ENCODE measurements around the gene PGAP2.
A peak's percentile ranks its signal among the peaks of the same experiment; 100 is the strongest.

PGAP2 gene

DNA sequence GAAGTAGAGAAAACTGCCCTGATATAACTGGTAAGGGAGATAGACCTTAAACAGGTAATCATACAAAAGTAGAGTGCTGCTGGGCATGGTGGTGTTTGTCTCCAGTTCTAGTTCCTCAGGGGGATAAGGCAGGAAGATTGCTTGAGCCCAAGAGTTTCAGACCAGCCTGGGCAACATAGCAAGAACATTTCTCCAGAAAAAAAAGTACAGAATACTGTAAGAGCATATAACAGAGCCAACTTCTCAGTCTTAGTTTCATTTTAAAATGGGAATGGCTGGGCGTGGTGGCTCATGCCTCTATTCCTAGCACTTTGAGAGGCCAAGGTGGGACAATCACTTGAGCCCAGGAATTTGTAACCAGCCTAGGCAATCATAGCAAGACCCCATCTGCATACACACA lies 36.9 kb downstream of the PGAP2 start (continued):
- TF ChIP-seq, protein P1, sequence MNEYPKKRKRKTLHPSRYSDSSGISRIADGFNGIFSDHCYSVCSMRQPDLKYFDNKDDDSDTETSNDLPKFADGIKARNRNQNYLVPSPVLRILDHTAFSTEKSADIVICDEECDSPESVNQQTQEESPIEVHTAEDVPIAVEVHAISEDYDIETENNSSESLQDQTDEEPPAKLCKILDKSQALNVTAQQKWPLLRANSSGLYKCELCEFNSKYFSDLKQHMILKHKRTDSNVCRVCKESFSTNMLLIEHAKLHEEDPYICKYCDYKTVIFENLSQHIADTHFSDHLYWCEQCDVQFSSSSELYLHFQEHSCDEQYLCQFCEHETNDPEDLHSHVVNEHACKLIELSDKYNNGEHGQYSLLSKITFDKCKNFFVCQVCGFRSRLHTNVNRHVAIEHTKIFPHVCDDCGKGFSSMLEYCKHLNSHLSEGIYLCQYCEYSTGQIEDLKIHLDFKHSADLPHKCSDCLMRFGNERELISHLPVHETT (tag by site-specific recombination; IDR thresholded peaks at IDR 0.05), result no peak
- TF ChIP-seq ZNF664 (tag by site-specific recombination; IDR thresholded peaks at IDR 0.05), result no peak
- TF ChIP-seq KLF9 (tag by site-specific recombination; IDR thresholded peaks at IDR 0.05; ENCODE audit: low read depth), result no peak
- TF ChIP-seq ZNF596 (tag by site-specific recombination; IDR thresholded peaks at IDR 0.05), result no peak
- no peak for TF ChIP-seq ZBTB49 (tag by site-specific recombination; IDR thresholded peaks at IDR 0.05; ENCODE audit: low read depth)
- TF ChIP-seq, protein P2, sequence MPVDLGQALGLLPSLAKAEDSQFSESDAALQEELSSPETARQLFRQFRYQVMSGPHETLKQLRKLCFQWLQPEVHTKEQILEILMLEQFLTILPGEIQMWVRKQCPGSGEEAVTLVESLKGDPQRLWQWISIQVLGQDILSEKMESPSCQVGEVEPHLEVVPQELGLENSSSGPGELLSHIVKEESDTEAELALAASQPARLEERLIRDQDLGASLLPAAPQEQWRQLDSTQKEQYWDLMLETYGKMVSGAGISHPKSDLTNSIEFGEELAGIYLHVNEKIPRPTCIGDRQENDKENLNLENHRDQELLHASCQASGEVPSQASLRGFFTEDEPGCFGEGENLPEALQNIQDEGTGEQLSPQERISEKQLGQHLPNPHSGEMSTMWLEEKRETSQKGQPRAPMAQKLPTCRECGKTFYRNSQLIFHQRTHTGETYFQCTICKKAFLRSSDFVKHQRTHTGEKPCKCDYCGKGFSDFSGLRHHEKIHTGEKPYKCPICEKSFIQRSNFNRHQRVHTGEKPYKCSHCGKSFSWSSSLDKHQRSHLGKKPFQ (tag by site-specific recombination; IDR thresholded peaks at IDR 0.05), result no peak

- no peak overlapping the region for H3K4me3 ChIP-seq (ENCODE audit: low read depth, low read length)
- H3K27ac ChIP-seq (ENCODE audit: extremely low read depth, low read depth, low read length), result no peak overlapping the region
- POLR2A ChIA-PET, result no interaction called here
- H3K9me3 ChIP-seq (ENCODE audit: control insufficient read depth, insufficient read depth, low read depth, low read length), result no peaks in the 10 kb centered on the region
- H3K36me3 ChIP-seq (ENCODE audit: control insufficient read depth in 2 of 2, insufficient read depth in 1 of 2, low read length in 2 of 2), result no peaks in the 10 kb centered on the region
- CTCF ChIA-PET, result interaction anchor here (0.6 to 19.6 kb wide), 3 partner anchors 9 to 224 kb away, joined by 3 to 589 read pairs (median 14); partner anchors contain the start of gene STIM1
- H3K4me1 ChIP-seq (ENCODE audit: control insufficient read depth, insufficient read depth, low read length), result no peaks in the 10 kb centered on the region
- TF ChIP-seq SP7 (tag by site-specific recombination; IDR thresholded peaks at IDR 0.05), result no peak
- TF ChIP-seq OSR2 (tag by site-specific recombination; IDR thresholded peaks at IDR 0.05), result no peak
- no peak for TF ChIP-seq ZNF362 (tag by site-specific recombination; IDR thresholded peaks at IDR 0.05)
- TF ChIP-seq ZBTB49 (tag by site-specific recombination; IDR thresholded peaks at IDR 0.05; ENCODE audit: low read depth), result no peak
- peak; percentile 39; the same call in 1 of the 2 replicates for TF ChIP-seq ZBTB48 (tag by site-specific recombination; IDR thresholded peaks at IDR 0.05)
- TF ChIP-seq ZNF239 (tag by site-specific recombination; IDR thresholded peaks at IDR 0.05), result no peak
- no peak for TF ChIP-seq AEBP2 (tag by site-specific recombination; IDR thresholded peaks at IDR 0.05; ENCODE audit: borderline replicate concordance)
- no peak for TF ChIP-seq ZNF223 (tag by site-specific recombination; IDR thresholded peaks at IDR 0.05)
- TF ChIP-seq ZNF785 (tag by site-specific recombination; IDR thresholded peaks at IDR 0.05), result no peak
- TF ChIP-seq, protein P3, sequence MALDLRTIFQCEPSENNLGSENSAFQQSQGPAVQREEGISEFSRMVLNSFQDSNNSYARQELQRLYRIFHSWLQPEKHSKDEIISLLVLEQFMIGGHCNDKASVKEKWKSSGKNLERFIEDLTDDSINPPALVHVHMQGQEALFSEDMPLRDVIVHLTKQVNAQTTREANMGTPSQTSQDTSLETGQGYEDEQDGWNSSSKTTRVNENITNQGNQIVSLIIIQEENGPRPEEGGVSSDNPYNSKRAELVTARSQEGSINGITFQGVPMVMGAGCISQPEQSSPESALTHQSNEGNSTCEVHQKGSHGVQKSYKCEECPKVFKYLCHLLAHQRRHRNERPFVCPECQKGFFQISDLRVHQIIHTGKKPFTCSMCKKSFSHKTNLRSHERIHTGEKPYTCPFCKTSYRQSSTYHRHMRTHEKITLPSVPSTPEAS (tag by site-specific recombination; IDR thresholded peaks at IDR 0.05), result no peak
- TF ChIP-seq ZNF155 (tag by site-specific recombination; IDR thresholded peaks at IDR 0.05), result no peak
- no peak for TF ChIP-seq ZNF670 (tag by site-specific recombination; IDR thresholded peaks at IDR 0.05; ENCODE audit: low read depth)
- no peak for TF ChIP-seq ZNF202 (tag by site-specific recombination; IDR thresholded peaks at IDR 0.05; ENCODE audit: borderline replicate concordance)
- no peak for TF ChIP-seq ZNF266 (tag by site-specific recombination; IDR thresholded peaks at IDR 0.05; ENCODE audit: low read depth)
- TF ChIP-seq, protein P4, sequence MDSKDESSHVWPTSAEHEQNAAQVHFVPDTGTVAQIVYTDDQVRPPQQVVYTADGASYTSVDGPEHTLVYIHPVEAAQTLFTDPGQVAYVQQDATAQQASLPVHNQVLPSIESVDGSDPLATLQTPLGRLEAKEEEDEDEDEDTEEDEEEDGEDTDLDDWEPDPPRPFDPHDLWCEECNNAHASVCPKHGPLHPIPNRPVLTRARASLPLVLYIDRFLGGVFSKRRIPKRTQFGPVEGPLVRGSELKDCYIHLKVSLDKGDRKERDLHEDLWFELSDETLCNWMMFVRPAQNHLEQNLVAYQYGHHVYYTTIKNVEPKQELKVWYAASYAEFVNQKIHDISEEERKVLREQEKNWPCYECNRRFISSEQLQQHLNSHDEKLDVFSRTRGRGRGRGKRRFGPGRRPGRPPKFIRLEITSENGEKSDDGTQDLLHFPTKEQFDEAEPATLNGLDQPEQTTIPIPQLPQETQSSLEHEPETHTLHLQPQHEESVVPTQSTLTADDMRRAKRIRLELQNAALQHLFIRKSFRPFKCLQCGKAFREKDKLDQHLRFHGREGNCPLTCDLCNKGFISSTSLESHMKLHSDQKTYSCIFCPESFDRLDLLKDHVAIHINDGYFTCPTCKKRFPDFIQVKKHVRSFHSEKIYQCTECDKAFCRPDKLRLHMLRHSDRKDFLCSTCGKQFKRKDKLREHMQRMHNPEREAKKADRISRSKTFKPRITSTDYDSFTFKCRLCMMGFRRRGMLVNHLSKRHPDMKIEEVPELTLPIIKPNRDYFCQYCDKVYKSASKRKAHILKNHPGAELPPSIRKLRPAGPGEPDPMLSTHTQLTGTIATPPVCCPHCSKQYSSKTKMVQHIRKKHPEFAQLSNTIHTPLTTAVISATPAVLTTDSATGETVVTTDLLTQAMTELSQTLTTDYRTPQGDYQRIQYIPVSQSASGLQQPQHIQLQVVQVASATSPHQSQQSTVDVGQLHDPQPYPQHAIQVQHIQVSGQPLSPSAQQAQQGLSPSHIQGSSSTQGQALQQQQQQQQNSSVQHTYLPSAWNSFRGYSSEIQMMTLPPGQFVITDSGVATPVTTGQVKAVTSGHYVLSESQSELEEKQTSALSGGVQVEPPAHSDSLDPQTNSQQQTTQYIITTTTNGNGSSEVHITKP (tag by site-specific recombination; IDR thresholded peaks at IDR 0.05), result peak; percentile 98
Observed at GRCh38 chr11:3845670-3846069, 37.3 kb downstream of the PGAP2 start.
